Bronchial epithelial cell (primary cell): ENCODE data around the gene MTF2. TPM values are rescaled to one million over a fixed set of nuclear protein-coding genes. Genes with fewer than 3 reads are reported as not detected.

Experiments
- DNase-seq: peaks from one replicate; pipeline ENCODE4 v3.0.0-alpha.2; 2010; ENCODE audit warnings: low read depth
- FAIRE-seq: peaks from 2 replicates; lab custom pipeline; 2011; peaks lifted over from hg19 to GRCh38; lab: Jason Lieb, UNC
- H3K27me3 ChIP-seq: 2 replicates; pipeline ENCODE4 v1.5.1; 2011; ENCODE audit warnings: low read length; ENCODE audit not compliant: control insufficient read depth, insufficient read depth
- H3K36me3 ChIP-seq: 2 replicates; pipeline ENCODE4 v1.5.1; 2011; ENCODE audit warnings: low read length; ENCODE audit not compliant: control insufficient read depth, insufficient read depth
- H3K4me3 ChIP-seq: 2 replicates; pipeline ENCODE4 v1.5.1; 2011; ENCODE audit warnings: mild to moderate bottlenecking, low read depth, low read length, control low read depth
- total RNA-seq: library from RNA; depleted of rRNA; stranded (reverse); fragments of >200 nt; gene quantifications from 2 replicates; pipeline ENCODE4 v1.2.1, GENCODE V29; 2014
- TF ChIP-seq, protein P1 (sequence below): IDR thresholded peaks from 2 replicates; pipeline ENCODE4 v1.5.1; 2011; ENCODE audit warnings: mild to moderate bottlenecking, moderate library complexity, low read length, control low read depth, inconsistent platforms; ENCODE audit not compliant: insufficient read depth, severe bottlenecking

Gene MTF2
- total RNA-seq, 1 donor from 2014 or later = 20.3 TPM

- DNase-seq (no peak), FAIRE-seq (no peak)
- Histone ChIP-seq H3K4me3 (no peak overlapping the region), H3K36me3 (peaks cover 4% of the 10 kb centered on the region), H3K27me3 (no peaks in the 10 kb centered on the region)
- TF ChIP-seq, protein P1, sequence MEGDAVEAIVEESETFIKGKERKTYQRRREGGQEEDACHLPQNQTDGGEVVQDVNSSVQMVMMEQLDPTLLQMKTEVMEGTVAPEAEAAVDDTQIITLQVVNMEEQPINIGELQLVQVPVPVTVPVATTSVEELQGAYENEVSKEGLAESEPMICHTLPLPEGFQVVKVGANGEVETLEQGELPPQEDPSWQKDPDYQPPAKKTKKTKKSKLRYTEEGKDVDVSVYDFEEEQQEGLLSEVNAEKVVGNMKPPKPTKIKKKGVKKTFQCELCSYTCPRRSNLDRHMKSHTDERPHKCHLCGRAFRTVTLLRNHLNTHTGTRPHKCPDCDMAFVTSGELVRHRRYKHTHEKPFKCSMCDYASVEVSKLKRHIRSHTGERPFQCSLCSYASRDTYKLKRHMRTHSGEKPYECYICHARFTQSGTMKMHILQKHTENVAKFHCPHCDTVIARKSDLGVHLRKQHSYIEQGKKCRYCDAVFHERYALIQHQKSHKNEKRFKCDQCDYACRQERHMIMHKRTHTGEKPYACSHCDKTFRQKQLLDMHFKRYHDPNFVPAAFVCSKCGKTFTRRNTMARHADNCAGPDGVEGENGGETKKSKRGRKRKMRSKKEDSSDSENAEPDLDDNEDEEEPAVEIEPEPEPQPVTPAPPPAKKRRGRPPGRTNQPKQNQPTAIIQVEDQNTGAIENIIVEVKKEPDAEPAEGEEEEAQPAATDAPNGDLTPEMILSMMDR = no peak
Measured at GRCh38 chr1:93132638-93133037, 53.6 kb downstream of the MTF2 start.

GRCh38 chr1:93136445-93136844 is 57.4 kb downstream of the MTF2 start:
- DNase-seq (no peak), FAIRE-seq (no peak)
- no peaks in the 10 kb centered on the region for H3K27me3 ChIP-seq
- TF ChIP-seq, protein P1 = no peak
- H3K4me3 ChIP-seq = no peak overlapping the region
- H3K36me3 ChIP-seq = peaks cover 5% of the 10 kb centered on the region

DNA sequence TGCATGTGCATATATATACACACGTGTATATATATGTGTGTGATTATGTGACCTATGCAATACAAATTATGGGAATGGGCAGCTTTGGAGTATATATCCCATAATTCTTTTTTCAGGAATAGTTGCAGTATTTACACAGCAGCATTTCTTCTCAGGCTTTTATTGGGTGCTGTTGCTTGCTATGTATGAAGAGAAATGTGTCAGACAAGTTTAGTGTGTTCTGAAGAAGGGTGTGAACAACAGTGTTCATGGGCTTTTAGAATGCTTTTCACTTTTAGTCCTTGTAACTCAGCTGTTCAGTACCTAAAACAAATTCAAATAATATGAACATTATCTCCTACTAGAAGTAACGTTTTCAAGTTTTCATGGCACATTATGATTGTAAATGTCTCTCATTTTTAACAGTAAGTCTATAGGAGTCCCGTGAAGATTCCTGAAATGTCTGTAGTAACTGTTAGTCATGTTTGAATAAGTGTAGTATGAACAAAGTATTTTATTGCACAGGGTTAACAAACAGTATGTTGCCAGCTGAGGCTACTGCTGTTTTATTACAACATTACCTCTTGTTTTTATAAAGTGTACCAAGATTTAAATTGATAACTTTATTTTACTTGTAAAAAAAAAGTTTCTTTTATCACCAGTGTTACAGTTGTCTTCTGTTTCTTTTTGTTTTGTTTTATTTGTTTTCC is 58.7 kb downstream of the MTF2 start:
- no peak overlapping the region for H3K4me3 ChIP-seq
- H3K36me3 ChIP-seq = peaks cover 5% of the 10 kb centered on the region
- no peak for DNase-seq
- FAIRE-seq = no peak
- TF ChIP-seq, protein P1 = no peak
- H3K27me3 ChIP-seq = no peaks in the 10 kb centered on the region

- H3K36me3 ChIP-seq = peaks cover 2% of the 10 kb centered on the region
- DNase-seq = no peak
- no peak for FAIRE-seq
- H3K4me3 ChIP-seq = no peak overlapping the region
- TF ChIP-seq, protein P1 = no peak
- H3K27me3 ChIP-seq = no peaks in the 10 kb centered on the region
Measured at GRCh38 chr1:93140106-93140505, 61.0 kb downstream of the MTF2 start.

DNA sequence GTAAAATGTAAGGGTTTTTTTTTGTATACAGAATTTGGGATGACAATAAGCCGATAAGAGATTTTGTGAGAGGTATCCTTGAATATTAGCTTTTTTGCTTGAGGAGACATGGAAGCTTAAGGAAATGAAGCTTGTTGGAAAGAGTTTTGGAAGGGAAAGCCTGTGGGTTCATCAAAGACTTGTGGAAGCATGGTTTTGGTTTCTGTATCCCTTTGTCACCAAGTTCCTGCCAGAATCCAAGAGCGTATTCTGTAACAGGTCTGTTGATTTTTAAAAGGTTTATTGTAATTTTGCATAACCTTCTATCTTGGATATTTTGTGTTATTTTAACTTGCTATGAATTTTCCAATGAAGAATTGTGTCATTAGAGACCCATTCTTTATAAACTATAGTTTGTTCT is 63.1 kb downstream of the MTF2 start:
- H3K27me3 ChIP-seq = no peaks in the 10 kb centered on the region
- H3K4me3 ChIP-seq = no peak overlapping the region
- TF ChIP-seq, protein P1 = no peak
- DNase-seq (no peak), FAIRE-seq (no peak)
- peaks cover 2% of the 10 kb centered on the region for H3K36me3 ChIP-seq

DNA sequence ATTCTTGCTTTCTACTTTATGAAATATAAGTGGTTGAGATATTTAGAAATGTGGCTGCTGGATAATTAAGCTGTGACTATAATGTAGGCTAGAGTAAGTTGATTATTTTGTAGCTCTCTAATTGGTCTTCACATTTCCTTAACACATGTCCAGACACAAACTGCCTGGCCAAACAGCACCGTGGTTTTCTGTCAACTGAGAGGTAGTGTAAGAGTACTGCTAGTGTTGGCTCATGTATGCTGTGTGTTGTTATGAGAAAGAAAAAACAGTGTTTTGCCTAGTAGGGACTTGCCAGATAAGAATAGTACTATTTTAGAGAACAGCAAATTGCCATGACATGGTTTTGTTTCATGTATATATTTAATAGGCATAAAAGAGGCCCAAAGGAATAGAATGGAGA is 64.1 kb downstream of the MTF2 start:
- H3K4me3 ChIP-seq = no peak overlapping the region
- TF ChIP-seq, protein P1 = no peak
- peak; percentile 54 for DNase-seq
- no peaks in the 10 kb centered on the region for H3K27me3 ChIP-seq
- FAIRE-seq = no peak
- no peaks in the 10 kb centered on the region for H3K36me3 ChIP-seq
